SK-N-SH (cell line): Measurements from ENCODE around the gene NPAS3. TPM values are rescaled to one million over a fixed set of nuclear protein-coding genes. Genes with fewer than 3 reads are reported as not detected.

ENCODE experiments used
- CTCF ChIA-PET: fragments of 300-600, 350-600 bp; formaldehyde crosslinking; extraction: SDS; loops from one replicate; lab custom pipeline; 2021; lab: Yijun Ruan, JAX
- POLR2A ChIA-PET: fragments of 350-600 bp; sonication (Branson Sonifier 250); formaldehyde crosslinking; extraction: SDS; loops from one replicate; lab custom pipeline; 2020; ENCODE audit warnings: antibody characterized with exemption, inconsistent platforms; lab: Yijun Ruan, JAX
- DNase-seq: peaks from one replicate; pipeline ENCODE4 v3.0.0; 2012
- H2AFZ ChIP-seq: fragments of 200-600 bp; sonication (generic); 2 replicates; pipeline ENCODE4 v1.8.1; 2016; ENCODE audit warnings: antibody characterized with exemption, mild to moderate bottlenecking, low read depth
- H3F3A ChIP-seq: fragments of 200-600 bp; sonication (generic); replicated peaks from 2 replicates; pipeline ENCODE3; 2016; ENCODE audit warnings: antibody characterized with exemption, mild to moderate bottlenecking; ENCODE audit not compliant: insufficient read depth
- H3K27ac ChIP-seq, 2 experiments: fragments of 200-500 bp in 1 of 2; fragments of 200-600 bp in 1 of 2; sonication (Bioruptor generic) in 1 of 2; sonication (generic), shearing (Covaris generic) in 1 of 2; 2 replicates each; pipeline versions ENCODE4 v1.5.1 to v1.6.1; 2014 to 2016; ENCODE audit warnings: low read depth in 2 of 2, inconsistent platforms in 1 of 2, low read length in 1 of 2, mild to moderate bottlenecking in 1 of 2, mixed read lengths in 1 of 2
- H3K27me3 ChIP-seq: fragments of 200-600 bp; sonication (generic), shearing (Covaris generic); 2 replicates; pipeline ENCODE4 v1.6.1; 2016; ENCODE audit warnings: mixed run types; ENCODE audit not compliant: insufficient read depth
- H3K36me3 ChIP-seq, 2 experiments: fragments of 200-500 bp in 1 of 2; fragments of 200-600 bp in 1 of 2; sonication (Bioruptor generic) in 1 of 2; sonication (generic) in 1 of 2; replicated peaks in 1 of 2; 2 replicates each; pipeline versions ENCODE3 to v1.5.1; 2014 to 2016; ENCODE audit warnings: low read length in 1 of 2, mild to moderate bottlenecking in 1 of 2; ENCODE audit not compliant: insufficient read depth in 2 of 2, control insufficient read depth in 1 of 2
- H3K4me1 ChIP-seq, 2 experiments: fragments of 200-500 bp in 1 of 2; fragments of 200-600 bp in 1 of 2; sonication (Bioruptor generic) in 1 of 2; sonication (generic), shearing (Covaris generic) in 1 of 2; 2 replicates each; pipeline versions ENCODE4 v1.5.1 to v1.6.1; 2014 to 2016; ENCODE audit warnings: low read depth in 1 of 2, low read length in 1 of 2, mixed run types in 1 of 2; ENCODE audit not compliant: insufficient read depth in 2 of 2, control insufficient read depth in 1 of 2
- H3K4me2 ChIP-seq: fragments of 200-600 bp; sonication (generic), shearing (Covaris generic); 2 replicates; pipeline ENCODE4 v1.6.1; 2017; ENCODE audit warnings: mixed run types
- H3K4me3 ChIP-seq, 2 experiments: fragments of 200-500 bp in 1 of 2; fragments of 200-600 bp in 1 of 2; sonication (Bioruptor generic) in 1 of 2; sonication (generic), shearing (Covaris generic) in 1 of 2; 2 replicates each; pipeline versions ENCODE4 v1.5.1 to v1.8.1; 2014 to 2016; ENCODE audit warnings: low read depth in 2 of 2, inconsistent platforms in 1 of 2, low read length in 1 of 2, mild to moderate bottlenecking in 1 of 2, mixed read lengths in 1 of 2, moderate library complexity in 1 of 2
- H3K79me2 ChIP-seq: fragments of 200-600 bp; sonication (generic); 2 replicates; pipeline ENCODE4 v1.8.1; 2017; ENCODE audit warnings: mild to moderate bottlenecking; ENCODE audit not compliant: insufficient read depth
- H3K9ac ChIP-seq: fragments of 200-600 bp; sonication (generic); 2 replicates; pipeline ENCODE4 v1.6.1; 2017; ENCODE audit warnings: mixed run types
- H3K9me2 ChIP-seq: fragments of 200-600 bp; sonication (generic); 2 replicates; pipeline ENCODE4 v1.6.1; 2017; ENCODE audit warnings: mixed run types
- H3K9me3 ChIP-seq: fragments of 200-600 bp; sonication (generic); 2 replicates; pipeline ENCODE4 v1.6.1; 2017; ENCODE audit warnings: mixed run types, mild to moderate bottlenecking, moderate library complexity
- H4K20me1 ChIP-seq: fragments of 200-600 bp; sonication (generic); 2 replicates; pipeline ENCODE4 v1.6.1; 2017; ENCODE audit warnings: mild to moderate bottlenecking, mixed run types; ENCODE audit not compliant: insufficient read depth
- CHD2 ChIP-seq: fragments of 150-350 bp; IDR thresholded peaks from 2 replicates; pipeline ENCODE4 v1.6.1; 2018; ENCODE audit warnings: low read length; ENCODE audit not compliant: partially characterized antibody
- ELF1 ChIP-seq: IDR thresholded peaks from 2 replicates; pipeline ENCODE4 v1.4.0; 2012
- EP300 ChIP-seq, 2 experiments: IDR thresholded peaks; 2 replicates each; pipeline versions ENCODE4 v1.4.0 to v1.6.1; 2012; ENCODE audit warnings: borderline replicate concordance in 1 of 2, low read depth in 1 of 2, low read length in 1 of 2
- EZH2phosphoT487 ChIP-seq: fragments of 200-600 bp; sonication (generic); IDR thresholded peaks from 2 replicates; pipeline ENCODE4 v1.6.1; 2017; ENCODE audit warnings: low read depth, mixed run types, mild to moderate bottlenecking, antibody characterized with exemption, moderate library complexity, borderline replicate concordance
- GABPA ChIP-seq: IDR thresholded peaks from 2 replicates; pipeline ENCODE4 v1.4.0; 2012; ENCODE audit warnings: low read depth, mild to moderate bottlenecking
- MEF2A ChIP-seq: IDR thresholded peaks from 2 replicates; pipeline ENCODE4 v1.4.0; 2012; ENCODE audit warnings: low read depth, borderline replicate concordance
- NFIC ChIP-seq: IDR thresholded peaks from 2 replicates; pipeline ENCODE4 v1.4.0; 2012; ENCODE audit warnings: borderline replicate concordance
- RAD21 ChIP-seq: IDR thresholded peaks from 2 replicates; pipeline ENCODE4 v1.6.1; 2012; ENCODE audit warnings: mild to moderate bottlenecking, low read length
- RCOR1 ChIP-seq: fragments of 150-350 bp; IDR thresholded peaks from 2 replicates; pipeline ENCODE4 v1.6.1; 2017; ENCODE audit warnings: antibody characterized with exemption, low read length
- SIN3A ChIP-seq: IDR thresholded peaks from 2 replicates; pipeline ENCODE4 v1.6.1; 2012; ENCODE audit warnings: low read depth, mild to moderate bottlenecking, low read length, moderate library complexity, borderline replicate concordance
- TCF12 ChIP-seq: IDR thresholded peaks from 2 replicates; pipeline ENCODE4 v1.4.0; 2012
- TEAD4 ChIP-seq: IDR thresholded peaks from 2 replicates; pipeline ENCODE4 v1.4.0; 2012; ENCODE audit warnings: mild to moderate bottlenecking, borderline replicate concordance; ENCODE audit not compliant: insufficient read depth
- YY1 ChIP-seq: IDR thresholded peaks from 2 replicates; pipeline ENCODE4 v1.4.0; 2012; ENCODE audit warnings: low read depth, mild to moderate bottlenecking
- WGBS: methylation state at CpG from one replicate; pipeline ENCODE4 v1.1.6; 2017; ENCODE audit warnings: low lambda C conversion rate; 5-methylcytosine and 5-hydroxymethylcytosine counted together
- polyA plus RNA-seq, 3 experiments: library from polyadenylated mRNA; depleted of rRNA; stranded (reverse); fragments of >200 nt; gene quantifications; 2 replicates each; pipeline ENCODE4 v1.2.3, GENCODE V29; 2012
- TF ChIP-seq, protein P1 (sequence below): IDR thresholded peaks from 2 replicates; pipeline ENCODE4 v1.4.0; 2012; ENCODE audit warnings: low read depth, borderline replicate concordance
- TF ChIP-seq, protein P2 (sequence below): IDR thresholded peaks from 2 replicates; pipeline ENCODE4; 2012
- TF ChIP-seq, protein P3 (sequence below): IDR thresholded peaks from 2 replicates; pipeline ENCODE4 v1.6.1; 2012; ENCODE audit warnings: mild to moderate bottlenecking, low read depth, low read length, moderate library complexity
- TF ChIP-seq, protein P4 (sequence below): IDR thresholded peaks from 2 replicates; pipeline ENCODE4 v1.4.0; 2012; ENCODE audit warnings: low read depth

NPAS3 gene
- polyA plus RNA-seq, 1 of the 3 experiments (the other 2 are of a cell fraction): 4.3 TPM

DNA sequence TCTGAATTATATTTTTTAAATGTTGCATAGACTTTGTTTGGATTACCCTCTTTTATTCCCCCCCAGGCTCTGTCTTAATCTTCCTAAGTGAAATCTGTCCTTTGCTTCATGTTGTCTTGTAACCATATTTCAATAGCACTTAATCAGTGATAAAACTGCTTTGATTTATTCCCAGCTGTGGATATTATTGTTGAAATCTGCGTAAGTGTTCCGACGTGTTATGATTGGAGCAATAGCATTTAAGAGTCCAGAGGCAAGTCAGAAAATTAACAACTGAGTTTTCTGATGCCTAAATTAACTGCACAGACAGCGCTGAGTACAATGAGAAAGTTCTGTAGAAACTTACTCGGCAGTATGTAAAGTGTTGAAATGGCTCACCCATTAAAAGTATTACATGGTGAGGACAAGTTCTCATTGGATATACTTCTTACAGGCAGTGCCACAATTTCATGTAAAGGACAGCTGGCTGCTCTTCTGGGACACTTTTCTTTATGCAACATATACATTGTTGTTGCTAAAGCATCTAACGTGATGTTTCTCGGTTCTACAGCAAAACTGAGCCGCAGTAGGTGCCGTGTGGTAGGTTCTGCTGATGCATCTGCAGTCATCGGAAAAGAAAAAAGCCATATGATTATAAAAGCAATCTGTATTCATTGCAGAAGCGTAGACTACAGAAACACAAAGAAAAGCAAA lies 511.2 kb downstream of the NPAS3 start:
- H3K4me3 ChIP-seq: no peak overlapping the region
- H3F3A ChIP-seq: no peaks in the 10 kb centered on the region
- no peak overlapping the region for H3K9ac ChIP-seq
- peaks cover 0 to 10% of the 10 kb centered on the region in 2 experiments; a peak in 2 of 4 replicates for H3K4me1 ChIP-seq
- no peaks in the 10 kb centered on the region for H3K9me2 ChIP-seq
- ChIA-PET CTCF (no interaction called here), POLR2A (no interaction called here)
- no peaks in the 10 kb centered on the region for H4K20me1 ChIP-seq
- no peak overlapping the region for H3K27ac ChIP-seq
- H3K79me2 ChIP-seq: no peaks in the 10 kb centered on the region
- H3K9me3 ChIP-seq: no peaks in the 10 kb centered on the region
- no peak overlapping the region for H2AFZ ChIP-seq
- H3K36me3 ChIP-seq: no peaks in the 10 kb centered on the region
- no peak overlapping the region for H3K4me2 ChIP-seq
- WGBS: 84% methylated on average over 11 of the region's 11 CpGs
- H3K27me3 ChIP-seq: no peaks in the 10 kb centered on the region
- TF ChIP-seq MEF2A (no peak), GABPA (no peak), YY1 (no peak), RAD21 (no peak)
- TF ChIP-seq, protein P1, sequence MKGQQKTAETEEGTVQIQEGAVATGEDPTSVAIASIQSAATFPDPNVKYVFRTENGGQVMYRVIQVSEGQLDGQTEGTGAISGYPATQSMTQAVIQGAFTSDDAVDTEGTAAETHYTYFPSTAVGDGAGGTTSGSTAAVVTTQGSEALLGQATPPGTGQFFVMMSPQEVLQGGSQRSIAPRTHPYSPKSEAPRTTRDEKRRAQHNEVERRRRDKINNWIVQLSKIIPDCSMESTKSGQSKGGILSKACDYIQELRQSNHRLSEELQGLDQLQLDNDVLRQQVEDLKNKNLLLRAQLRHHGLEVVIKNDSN: no peak
- TF ChIP-seq, protein P2, sequence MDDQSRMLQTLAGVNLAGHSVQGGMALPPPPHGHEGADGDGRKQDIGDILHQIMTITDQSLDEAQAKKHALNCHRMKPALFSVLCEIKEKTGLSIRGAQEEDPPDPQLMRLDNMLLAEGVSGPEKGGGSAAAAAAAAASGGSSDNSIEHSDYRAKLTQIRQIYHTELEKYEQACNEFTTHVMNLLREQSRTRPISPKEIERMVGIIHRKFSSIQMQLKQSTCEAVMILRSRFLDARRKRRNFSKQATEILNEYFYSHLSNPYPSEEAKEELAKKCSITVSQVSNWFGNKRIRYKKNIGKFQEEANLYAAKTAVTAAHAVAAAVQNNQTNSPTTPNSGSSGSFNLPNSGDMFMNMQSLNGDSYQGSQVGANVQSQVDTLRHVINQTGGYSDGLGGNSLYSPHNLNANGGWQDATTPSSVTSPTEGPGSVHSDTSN: no peak
- TF ChIP-seq, protein P3, sequence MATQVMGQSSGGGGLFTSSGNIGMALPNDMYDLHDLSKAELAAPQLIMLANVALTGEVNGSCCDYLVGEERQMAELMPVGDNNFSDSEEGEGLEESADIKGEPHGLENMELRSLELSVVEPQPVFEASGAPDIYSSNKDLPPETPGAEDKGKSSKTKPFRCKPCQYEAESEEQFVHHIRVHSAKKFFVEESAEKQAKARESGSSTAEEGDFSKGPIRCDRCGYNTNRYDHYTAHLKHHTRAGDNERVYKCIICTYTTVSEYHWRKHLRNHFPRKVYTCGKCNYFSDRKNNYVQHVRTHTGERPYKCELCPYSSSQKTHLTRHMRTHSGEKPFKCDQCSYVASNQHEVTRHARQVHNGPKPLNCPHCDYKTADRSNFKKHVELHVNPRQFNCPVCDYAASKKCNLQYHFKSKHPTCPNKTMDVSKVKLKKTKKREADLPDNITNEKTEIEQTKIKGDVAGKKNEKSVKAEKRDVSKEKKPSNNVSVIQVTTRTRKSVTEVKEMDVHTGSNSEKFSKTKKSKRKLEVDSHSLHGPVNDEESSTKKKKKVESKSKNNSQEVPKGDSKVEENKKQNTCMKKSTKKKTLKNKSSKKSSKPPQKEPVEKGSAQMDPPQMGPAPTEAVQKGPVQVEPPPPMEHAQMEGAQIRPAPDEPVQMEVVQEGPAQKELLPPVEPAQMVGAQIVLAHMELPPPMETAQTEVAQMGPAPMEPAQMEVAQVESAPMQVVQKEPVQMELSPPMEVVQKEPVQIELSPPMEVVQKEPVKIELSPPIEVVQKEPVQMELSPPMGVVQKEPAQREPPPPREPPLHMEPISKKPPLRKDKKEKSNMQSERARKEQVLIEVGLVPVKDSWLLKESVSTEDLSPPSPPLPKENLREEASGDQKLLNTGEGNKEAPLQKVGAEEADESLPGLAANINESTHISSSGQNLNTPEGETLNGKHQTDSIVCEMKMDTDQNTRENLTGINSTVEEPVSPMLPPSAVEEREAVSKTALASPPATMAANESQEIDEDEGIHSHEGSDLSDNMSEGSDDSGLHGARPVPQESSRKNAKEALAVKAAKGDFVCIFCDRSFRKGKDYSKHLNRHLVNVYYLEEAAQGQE: no peak
- DNase-seq: no peak

DNA sequence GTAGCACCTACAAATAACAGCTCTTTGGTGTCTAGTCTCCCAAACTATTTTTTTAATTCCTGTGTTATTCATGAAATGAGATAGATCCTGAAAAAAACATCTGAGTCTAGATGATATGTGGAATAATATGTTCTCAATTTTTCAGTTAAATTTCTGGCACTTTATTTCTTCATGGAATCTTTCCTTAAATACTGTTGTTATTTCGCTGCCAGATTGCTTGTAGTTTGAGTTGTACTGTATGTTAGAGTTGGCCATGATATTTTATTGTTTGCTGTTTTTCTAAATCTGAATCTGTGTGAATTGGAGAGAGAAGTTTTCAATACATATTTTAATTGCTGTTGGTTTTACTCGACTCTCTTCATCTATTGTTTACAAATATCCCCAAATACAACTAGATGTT lies 511.7 kb downstream of the NPAS3 start:
- no peaks in the 10 kb centered on the region for H3F3A ChIP-seq
- H3K4me3 ChIP-seq: no peak overlapping the region
- H3K9ac ChIP-seq: no peak overlapping the region
- peaks cover 0 to 10% of the 10 kb centered on the region in 2 experiments; a peak in 2 of 4 replicates for H3K4me1 ChIP-seq
- ChIA-PET CTCF (no interaction called here), POLR2A (no interaction called here)
- no peaks in the 10 kb centered on the region for H3K27me3 ChIP-seq
- H2AFZ ChIP-seq: no peak overlapping the region
- DNase-seq: no peak
- no peaks in the 10 kb centered on the region for H3K9me3 ChIP-seq
- H3K36me3 ChIP-seq: no peaks in the 10 kb centered on the region
- H3K27ac ChIP-seq: no peak overlapping the region
- no peak overlapping the region for H3K4me2 ChIP-seq
- 77% methylated on average over 2 of the region's 2 CpGs for WGBS
- no peaks in the 10 kb centered on the region for H4K20me1 ChIP-seq
- no peaks in the 10 kb centered on the region for H3K9me2 ChIP-seq
- TF ChIP-seq ELF1 (no peak), NFIC (no peak), RCOR1 (no peak), SIN3A (no peak), TCF12 (no peak), YY1 (no peak), EP300 (IDR thresholded peaks at IDR 0.05; ENCODE audit: borderline replicate concordance in 1 of 2, low read depth in 1 of 2, low read length in 1 of 2) (no peak), CHD2 (no peak), TEAD4 (no peak), EZH2phosphoT487 (no peak)
- TF ChIP-seq, protein P3: no peak
- TF ChIP-seq, protein P4, sequence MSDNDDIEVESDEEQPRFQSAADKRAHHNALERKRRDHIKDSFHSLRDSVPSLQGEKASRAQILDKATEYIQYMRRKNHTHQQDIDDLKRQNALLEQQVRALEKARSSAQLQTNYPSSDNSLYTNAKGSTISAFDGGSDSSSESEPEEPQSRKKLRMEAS: no peak
- H3K79me2 ChIP-seq: no peaks in the 10 kb centered on the region
